Neural cell (in vitro differentiated cells): ENCODE results near the gene PRND. TPM values are rescaled to one million over a fixed set of nuclear protein-coding genes. Genes with fewer than 3 reads are reported as not detected.
"Not testable (repeated sequence)": the region's sequence is repeated elsewhere in the genome, so short reads cannot be mapped to it uniquely, and the experiment has no call there.

Experiments used
- H2AFZ ChIP-seq: fragments of 200-600, 300-800 bp; sonication (generic), shearing (Covaris generic); 2 replicates; pipeline ENCODE4 v1.6.0; 2014; ENCODE audit warnings: low read depth, mild to moderate bottlenecking, antibody characterized with exemption, low read length, moderate library complexity
- H3F3A ChIP-seq: fragments of 200-600 bp; shearing (Covaris generic); 2 replicates; pipeline ENCODE4 v1.6.1; 2016; ENCODE audit warnings: mild to moderate bottlenecking, moderate library complexity, mixed read lengths, antibody characterized with exemption, low read length; ENCODE audit not compliant: insufficient read depth, poor library complexity, severe bottlenecking
- H3K27ac ChIP-seq: fragments of 200-600, 300-800 bp; sonication (generic), shearing (Covaris generic); 2 replicates; pipeline ENCODE4 v1.5.1; 2014; ENCODE audit warnings: mild to moderate bottlenecking, low read length, moderate library complexity
- H3K27me3 ChIP-seq: fragments of 300-800, 200-600 bp; sonication (generic), shearing (Covaris generic); 2 replicates; pipeline ENCODE4 v1.6.0; 2014; ENCODE audit warnings: mild to moderate bottlenecking, low read depth, low read length, moderate library complexity; ENCODE audit not compliant: insufficient read depth
- H3K36me3 ChIP-seq: fragments of 300-800, 200-600 bp; sonication (generic), shearing (Covaris generic); 2 replicates; pipeline ENCODE4 v1.5.1; 2014; ENCODE audit warnings: mild to moderate bottlenecking, antibody characterized with exemption, low read length, moderate library complexity; ENCODE audit not compliant: insufficient read depth
- H3K4me2 ChIP-seq: fragments of 300-800, 200-600 bp; sonication (generic), shearing (Covaris generic); 2 replicates; pipeline ENCODE4 v1.6.0; 2014; ENCODE audit warnings: mild to moderate bottlenecking, low read length
- H3K4me3 ChIP-seq: fragments of 300-800, 200-600 bp; sonication (generic), shearing (Covaris generic); 2 replicates; pipeline ENCODE4 v1.5.1; 2014; ENCODE audit warnings: mild to moderate bottlenecking, low read length, moderate library complexity
- H3K79me2 ChIP-seq: fragments of 200-600 bp; shearing (Covaris generic); replicated peaks from 2 replicates; pipeline ENCODE4 v1.6.0; 2014; ENCODE audit warnings: mild to moderate bottlenecking, low read length, moderate library complexity; ENCODE audit not compliant: insufficient read depth
- H3K9ac ChIP-seq: fragments of 300-800, 200-600 bp; sonication (generic), shearing (Covaris generic); 2 replicates; pipeline ENCODE4 v1.6.1; 2016; ENCODE audit warnings: mild to moderate bottlenecking, low read length, mixed read lengths
- H3K9me2 ChIP-seq: fragments of 200-600 bp; shearing (Covaris generic); 2 replicates; pipeline ENCODE4 v1.6.1; 2016; ENCODE audit warnings: mild to moderate bottlenecking, low read length, mixed read lengths; ENCODE audit not compliant: insufficient read depth
- H3K9me3 ChIP-seq: fragments of 200-600, 300-800 bp; sonication (generic), shearing (Covaris generic); 2 replicates; pipeline ENCODE4 v1.6.1; 2016; ENCODE audit warnings: mild to moderate bottlenecking, mixed run types, low read length, moderate library complexity, mixed read lengths
- H4K20me1 ChIP-seq: fragments of 200-600 bp; shearing (Covaris generic); 2 replicates; pipeline ENCODE4 v1.6.1; 2016; ENCODE audit warnings: mild to moderate bottlenecking, mixed run types; ENCODE audit not compliant: insufficient read depth
- EP300 ChIP-seq: fragments of 450-650 bp; conservative IDR thresholded peaks from 2 replicates; pipeline ENCODE4 v1.6.1; 2014; ENCODE audit warnings: antibody characterized with exemption, mild to moderate bottlenecking, moderate library complexity; ENCODE audit not compliant: poor library complexity, severe bottlenecking
- EZH2 ChIP-seq: fragments of 200-600, 300-800 bp; shearing (Covaris generic), sonication (generic); IDR thresholded peaks from 2 replicates; pipeline ENCODE4 v1.6.1; 2014; ENCODE audit warnings: antibody characterized with exemption, low read length, borderline replicate concordance, mild to moderate bottlenecking; ENCODE audit not compliant: insufficient read depth, poor library complexity, severe bottlenecking
- MXI1 ChIP-seq: fragments of 450-650 bp; conservative IDR thresholded peaks from 2 replicates; pipeline ENCODE4 v1.6.1; 2014; ENCODE audit warnings: antibody characterized with exemption, mild to moderate bottlenecking; ENCODE audit not compliant: poor library complexity, severe bottlenecking
- POLR2AphosphoS5 ChIP-seq: IDR thresholded peaks from 2 replicates; pipeline ENCODE4 v1.6.1; 2012
- RAD21 ChIP-seq: fragments of 450-650 bp; conservative IDR thresholded peaks from 2 replicates; pipeline ENCODE4 v1.6.1; 2014; ENCODE audit warnings: antibody characterized with exemption, mild to moderate bottlenecking, moderate library complexity
- SMC3 ChIP-seq: fragments of 450-650 bp; conservative IDR thresholded peaks from 2 replicates; pipeline ENCODE4 v1.6.1; 2014; ENCODE audit warnings: antibody characterized with exemption, mild to moderate bottlenecking, moderate library complexity; ENCODE audit not compliant: poor library complexity
- TAF1 ChIP-seq: IDR thresholded peaks from 2 replicates; pipeline ENCODE4 v1.6.1; 2012; ENCODE audit warnings: low read depth
- polyA plus RNA-seq: library from polyadenylated mRNA; depleted of rRNA; stranded (reverse); fragments of >200 nt; gene quantifications from 2 replicates; pipeline ENCODE4 v1.2.3, GENCODE V29; 2014
- TF ChIP-seq, protein P1 (sequence below): IDR thresholded peaks from 2 replicates; pipeline ENCODE4 v1.6.1; 2012; ENCODE audit warnings: borderline replicate concordance
- TF ChIP-seq, protein P2 (sequence below): fragments of 450-650 bp; IDR thresholded peaks from 2 replicates; pipeline ENCODE4 v1.5.1; 2014; ENCODE audit warnings: antibody characterized with exemption, mild to moderate bottlenecking, moderate library complexity; ENCODE audit not compliant: poor library complexity, severe bottlenecking

PRND gene
- polyA plus RNA-seq, 1 donor from 2014 or later, result not detected

DNA sequence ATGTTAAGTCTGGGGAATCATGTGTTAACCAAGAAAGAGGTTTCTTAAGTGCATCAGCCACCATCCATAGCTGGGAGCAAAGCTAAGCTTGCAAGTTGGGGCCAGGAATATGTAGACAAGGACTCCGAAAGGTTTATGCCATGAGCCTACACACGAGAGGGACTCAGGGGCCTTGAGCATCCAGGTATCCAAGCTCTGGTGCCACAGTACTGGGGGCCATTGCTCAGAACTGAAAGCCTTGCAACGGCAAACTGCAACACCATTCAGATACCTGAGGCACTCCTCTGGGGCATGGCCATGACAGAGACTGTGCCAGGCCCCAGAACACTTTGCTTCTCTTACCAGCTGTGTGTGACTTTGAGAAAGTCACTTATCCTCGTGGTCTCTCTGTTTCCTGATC, 27.6 kb downstream of the PRND start:
- no peaks in the 10 kb centered on the region for H3K9me2 ChIP-seq
- no peak overlapping the region for H3K4me2 ChIP-seq
- no peak overlapping the region for H2AFZ ChIP-seq
- no peak overlapping the region for H3K4me3 ChIP-seq
- no peaks in the 10 kb centered on the region for H4K20me1 ChIP-seq
- no peaks in the 10 kb centered on the region for H3F3A ChIP-seq
- H3K36me3 ChIP-seq, result no peaks in the 10 kb centered on the region
- H3K9ac ChIP-seq, result no peak overlapping the region
- no peak for TF ChIP-seq RAD21
- no peak for TF ChIP-seq SMC3
- TF ChIP-seq, protein P1, sequence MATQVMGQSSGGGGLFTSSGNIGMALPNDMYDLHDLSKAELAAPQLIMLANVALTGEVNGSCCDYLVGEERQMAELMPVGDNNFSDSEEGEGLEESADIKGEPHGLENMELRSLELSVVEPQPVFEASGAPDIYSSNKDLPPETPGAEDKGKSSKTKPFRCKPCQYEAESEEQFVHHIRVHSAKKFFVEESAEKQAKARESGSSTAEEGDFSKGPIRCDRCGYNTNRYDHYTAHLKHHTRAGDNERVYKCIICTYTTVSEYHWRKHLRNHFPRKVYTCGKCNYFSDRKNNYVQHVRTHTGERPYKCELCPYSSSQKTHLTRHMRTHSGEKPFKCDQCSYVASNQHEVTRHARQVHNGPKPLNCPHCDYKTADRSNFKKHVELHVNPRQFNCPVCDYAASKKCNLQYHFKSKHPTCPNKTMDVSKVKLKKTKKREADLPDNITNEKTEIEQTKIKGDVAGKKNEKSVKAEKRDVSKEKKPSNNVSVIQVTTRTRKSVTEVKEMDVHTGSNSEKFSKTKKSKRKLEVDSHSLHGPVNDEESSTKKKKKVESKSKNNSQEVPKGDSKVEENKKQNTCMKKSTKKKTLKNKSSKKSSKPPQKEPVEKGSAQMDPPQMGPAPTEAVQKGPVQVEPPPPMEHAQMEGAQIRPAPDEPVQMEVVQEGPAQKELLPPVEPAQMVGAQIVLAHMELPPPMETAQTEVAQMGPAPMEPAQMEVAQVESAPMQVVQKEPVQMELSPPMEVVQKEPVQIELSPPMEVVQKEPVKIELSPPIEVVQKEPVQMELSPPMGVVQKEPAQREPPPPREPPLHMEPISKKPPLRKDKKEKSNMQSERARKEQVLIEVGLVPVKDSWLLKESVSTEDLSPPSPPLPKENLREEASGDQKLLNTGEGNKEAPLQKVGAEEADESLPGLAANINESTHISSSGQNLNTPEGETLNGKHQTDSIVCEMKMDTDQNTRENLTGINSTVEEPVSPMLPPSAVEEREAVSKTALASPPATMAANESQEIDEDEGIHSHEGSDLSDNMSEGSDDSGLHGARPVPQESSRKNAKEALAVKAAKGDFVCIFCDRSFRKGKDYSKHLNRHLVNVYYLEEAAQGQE, result no peak
- no peak for TF ChIP-seq MXI1
- no peak for TF ChIP-seq EZH2
- H3K79me2 ChIP-seq, result no peaks in the 10 kb centered on the region
- H3K27me3 ChIP-seq, result no peaks in the 10 kb centered on the region
- H3K9me3 ChIP-seq, result no peaks in the 10 kb centered on the region
- H3K27ac ChIP-seq, result no peak overlapping the region

DNA sequence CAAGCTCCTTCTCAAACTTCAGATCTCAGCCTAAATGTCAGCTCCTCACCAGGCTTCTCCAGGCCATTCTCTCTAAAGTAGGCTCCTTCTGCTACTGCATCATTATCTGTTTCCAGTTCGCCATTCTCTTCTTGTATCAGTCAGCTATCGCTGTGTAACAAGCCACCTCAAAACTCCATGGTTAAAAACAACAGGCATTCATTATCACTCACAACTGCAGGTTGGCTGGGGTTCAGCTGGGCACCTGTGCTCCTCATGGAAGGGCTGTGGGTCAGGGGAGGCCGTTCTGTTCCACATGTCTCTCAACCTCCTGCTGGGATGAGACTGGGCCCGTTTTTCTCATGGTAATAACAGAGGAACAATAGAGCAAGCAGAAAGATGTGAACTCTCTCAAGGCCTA, 28.7 kb downstream of the PRND start:
- Histone ChIP-seq H4K20me1 (no peaks in the 10 kb centered on the region), H3K9me2 (no peaks in the 10 kb centered on the region), H3K9ac (no peak overlapping the region), H3K4me2 (no peak overlapping the region), H3K79me2 (no peaks in the 10 kb centered on the region), H2AFZ (no peak overlapping the region), H3K9me3 (no peaks in the 10 kb centered on the region), H3K27me3 (no peaks in the 10 kb centered on the region), H3K4me3 (no peak overlapping the region), H3K27ac (no peak overlapping the region), H3F3A (no peaks in the 10 kb centered on the region), H3K36me3 (no peaks in the 10 kb centered on the region)
- TF ChIP-seq EP300 (no peak), EZH2 (no peak), RAD21 (no peak), TAF1 (no peak), MXI1 (no peak), SMC3 (no peak), POLR2AphosphoS5 (no peak)
- TF ChIP-seq, protein P2, sequence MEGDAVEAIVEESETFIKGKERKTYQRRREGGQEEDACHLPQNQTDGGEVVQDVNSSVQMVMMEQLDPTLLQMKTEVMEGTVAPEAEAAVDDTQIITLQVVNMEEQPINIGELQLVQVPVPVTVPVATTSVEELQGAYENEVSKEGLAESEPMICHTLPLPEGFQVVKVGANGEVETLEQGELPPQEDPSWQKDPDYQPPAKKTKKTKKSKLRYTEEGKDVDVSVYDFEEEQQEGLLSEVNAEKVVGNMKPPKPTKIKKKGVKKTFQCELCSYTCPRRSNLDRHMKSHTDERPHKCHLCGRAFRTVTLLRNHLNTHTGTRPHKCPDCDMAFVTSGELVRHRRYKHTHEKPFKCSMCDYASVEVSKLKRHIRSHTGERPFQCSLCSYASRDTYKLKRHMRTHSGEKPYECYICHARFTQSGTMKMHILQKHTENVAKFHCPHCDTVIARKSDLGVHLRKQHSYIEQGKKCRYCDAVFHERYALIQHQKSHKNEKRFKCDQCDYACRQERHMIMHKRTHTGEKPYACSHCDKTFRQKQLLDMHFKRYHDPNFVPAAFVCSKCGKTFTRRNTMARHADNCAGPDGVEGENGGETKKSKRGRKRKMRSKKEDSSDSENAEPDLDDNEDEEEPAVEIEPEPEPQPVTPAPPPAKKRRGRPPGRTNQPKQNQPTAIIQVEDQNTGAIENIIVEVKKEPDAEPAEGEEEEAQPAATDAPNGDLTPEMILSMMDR, result no peak
- TF ChIP-seq, protein P1, result no peak

DNA sequence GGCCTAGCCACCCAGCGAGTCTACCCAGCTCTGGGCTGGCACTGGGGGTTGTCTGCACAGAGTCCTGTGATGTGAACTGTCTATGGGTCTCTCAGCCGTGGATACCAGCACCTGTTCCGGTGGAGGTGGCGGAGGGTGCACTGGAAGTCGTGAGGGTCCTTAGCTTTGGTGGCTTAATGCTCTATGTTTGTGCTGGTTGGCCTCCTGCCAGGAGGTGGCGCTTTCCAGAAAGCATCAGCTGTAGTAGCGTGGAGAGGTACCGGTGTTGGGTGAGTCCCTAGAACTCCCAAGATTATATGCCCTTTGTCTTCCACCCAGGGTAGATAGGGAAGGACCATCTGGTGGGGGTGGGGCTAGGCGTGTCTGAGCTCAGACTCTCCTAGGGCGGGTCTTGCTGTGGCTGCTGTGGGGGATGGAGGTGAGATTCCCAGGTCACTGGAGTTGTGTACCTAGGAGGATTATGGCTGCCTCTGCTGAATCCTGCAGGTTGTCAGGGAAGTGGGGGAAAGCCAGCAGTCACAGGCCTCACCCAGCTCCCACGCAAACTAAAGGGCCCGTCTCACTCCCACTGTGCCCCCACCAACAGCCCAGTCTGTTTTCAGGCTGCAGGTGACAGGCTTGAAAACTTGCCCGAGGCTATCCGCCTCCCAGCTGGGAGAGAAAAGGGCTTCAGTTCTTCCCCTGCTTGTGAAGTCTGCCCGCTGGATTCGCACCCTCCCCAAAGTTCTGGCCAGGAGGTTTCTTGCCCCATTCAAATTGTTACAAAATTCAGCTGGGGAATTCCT, 37.6 kb downstream of the PRND start:
- not testable (repeated sequence) for H3K4me2 ChIP-seq

More for the DNA sequence above, 37.6 kb downstream of the PRND start:
- not testable (repeated sequence) for H3K4me3 ChIP-seq, H3K9me2 ChIP-seq, H3K27me3 ChIP-seq, H3F3A ChIP-seq, H3K27ac ChIP-seq, H3K9ac ChIP-seq, H3K79me2 ChIP-seq, H4K20me1 ChIP-seq, H3K36me3 ChIP-seq, H3K9me3 ChIP-seq, H2AFZ ChIP-seq
